IPS-NIHi7 (cell line): ENCODE data around the gene CHDH.
A peak's percentile ranks its signal among the peaks of the same experiment; 100 is the strongest.

Source experiments
- DNase-seq: peaks from one replicate; pipeline ENCODE4 v3.0.0; 2012; ENCODE audit warnings: mixed read lengths; ENCODE audit errors: extremely low spot score

Gene CHDH

DNA sequence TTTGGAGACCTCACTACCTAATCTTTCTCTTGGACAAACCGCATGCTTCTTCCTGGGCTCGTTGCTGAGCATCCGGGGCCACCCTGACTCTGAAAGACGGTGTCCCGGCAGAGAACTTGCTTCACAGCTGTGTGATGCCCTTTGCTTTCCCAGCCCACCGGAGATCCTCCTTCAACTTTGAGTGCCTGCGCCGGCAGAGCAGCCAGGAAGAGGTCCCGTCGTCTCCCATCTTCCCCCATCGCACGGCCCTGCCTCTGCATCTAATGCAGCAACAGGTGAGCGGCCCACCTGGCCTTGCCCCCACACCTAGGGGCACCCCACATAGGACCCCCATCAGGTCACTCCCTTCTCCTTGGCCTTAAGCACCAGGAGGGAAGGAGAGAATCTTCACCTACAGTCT is 37.7 kb downstream of the CHDH start:
- DNase-seq = no peak

DNA sequence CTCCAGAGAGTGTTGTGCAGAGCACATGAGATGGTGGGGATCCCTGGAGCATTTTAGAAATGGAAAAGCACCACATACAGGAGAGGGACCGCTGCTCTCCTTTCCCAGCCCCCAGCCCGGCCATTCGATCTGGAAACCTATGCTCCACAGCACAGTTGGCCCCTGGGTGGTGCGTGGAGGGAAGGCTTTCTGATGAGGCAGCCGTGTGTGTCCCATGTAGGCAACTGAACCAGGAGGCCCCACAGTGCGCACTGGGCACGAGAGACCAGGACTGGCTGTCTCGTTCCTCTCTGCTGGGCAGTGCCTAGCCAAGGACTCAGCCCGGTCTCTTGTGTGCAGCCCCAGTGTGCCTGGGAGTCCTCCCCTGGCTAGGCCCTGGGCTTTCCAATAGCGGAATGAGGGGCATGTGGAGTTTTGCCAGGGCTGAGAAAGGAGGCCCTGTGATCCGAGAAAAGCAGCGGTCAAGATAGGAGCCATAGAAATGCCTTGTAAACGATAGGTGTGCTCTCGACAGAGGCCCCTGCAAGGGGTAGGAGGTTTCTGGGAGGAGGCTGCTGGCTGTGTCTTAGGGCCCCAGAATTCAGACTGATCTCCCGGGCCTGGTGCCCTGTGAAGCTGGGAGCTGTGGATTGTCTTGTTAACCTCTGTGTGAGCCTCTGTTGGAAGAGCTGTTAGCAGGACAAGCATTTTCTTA is 39.0 kb downstream of the CHDH start:
- no peak for DNase-seq

GRCh38 chr3:53806182-53807116 is 39.8 kb downstream of the CHDH start:
- no peak for DNase-seq

- no peak for DNase-seq
These were observed 40.6 kb downstream of the CHDH start for GRCh38 chr3:53805463-53806159.

GRCh38 chr3:53804697-53805462 is 41.3 kb downstream of the CHDH start:
- peak; percentile 63 for DNase-seq

GRCh38 chr3:53803816-53804695 is 42.2 kb downstream of the CHDH start:
- DNase-seq = no peak

DNA sequence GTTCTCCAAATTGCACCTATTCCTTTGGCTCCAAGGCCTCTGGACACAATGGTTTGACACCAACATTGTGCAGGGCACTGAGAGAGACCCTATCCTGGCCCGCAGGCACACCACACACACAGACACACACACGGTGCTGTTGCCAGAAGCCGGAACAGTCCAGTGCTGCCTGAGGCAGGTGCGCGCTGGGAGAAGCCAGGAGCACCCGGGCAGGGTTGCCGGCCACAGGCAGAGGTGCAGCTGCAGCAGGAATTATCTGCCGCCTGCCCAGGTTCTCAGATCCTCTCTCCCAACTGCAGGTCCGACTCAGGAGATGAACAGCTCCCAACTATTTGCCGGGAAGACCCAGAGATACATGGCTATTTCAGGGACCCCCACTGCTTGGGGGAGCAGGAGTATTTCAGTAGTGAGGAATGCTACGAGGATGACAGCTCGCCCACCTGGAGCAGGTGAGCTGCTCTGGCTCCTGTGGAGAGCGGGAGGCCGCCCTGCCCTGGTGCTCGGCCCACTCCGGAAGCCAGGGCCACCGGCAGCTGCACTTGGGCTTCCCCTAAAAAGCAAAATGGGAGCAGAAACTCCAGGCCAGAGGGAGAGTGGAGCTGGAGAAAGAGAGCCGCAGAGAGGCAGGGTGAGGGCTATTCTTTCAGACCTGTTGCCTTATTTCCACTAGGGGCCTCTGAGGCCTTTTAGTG is 42.9 kb downstream of the CHDH start:
- no peak for DNase-seq

DNA sequence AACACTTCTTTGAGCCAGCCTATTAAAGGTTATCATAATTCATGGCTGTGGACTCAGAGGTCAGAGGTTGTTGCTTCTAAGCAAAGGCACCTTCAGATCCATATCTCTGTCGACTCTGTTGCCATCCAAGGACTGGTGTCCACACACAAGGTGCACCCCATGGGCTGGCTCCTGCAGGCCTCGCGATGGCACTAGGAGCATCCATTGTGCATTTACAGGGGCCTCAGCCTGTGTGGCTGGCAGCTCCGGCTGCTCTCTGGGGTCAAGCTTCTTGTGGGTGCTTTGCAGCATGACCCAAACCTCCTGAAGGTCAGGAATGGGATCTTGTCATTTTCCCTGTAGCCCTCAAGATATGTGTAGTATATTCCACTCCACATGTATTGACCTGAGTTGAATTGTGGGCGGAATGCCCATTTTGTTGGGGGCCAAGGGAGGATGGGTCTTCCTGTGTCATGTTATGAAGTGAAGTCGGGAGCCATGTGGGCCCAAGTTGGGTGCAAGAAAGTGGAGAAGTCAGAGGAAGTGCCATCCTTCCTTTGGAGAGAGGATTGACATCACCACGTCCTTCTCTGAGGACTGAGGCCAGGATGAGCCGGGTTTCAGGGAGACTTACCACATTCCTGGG is 43.9 kb downstream of the CHDH start:
- DNase-seq = no peak

DNA sequence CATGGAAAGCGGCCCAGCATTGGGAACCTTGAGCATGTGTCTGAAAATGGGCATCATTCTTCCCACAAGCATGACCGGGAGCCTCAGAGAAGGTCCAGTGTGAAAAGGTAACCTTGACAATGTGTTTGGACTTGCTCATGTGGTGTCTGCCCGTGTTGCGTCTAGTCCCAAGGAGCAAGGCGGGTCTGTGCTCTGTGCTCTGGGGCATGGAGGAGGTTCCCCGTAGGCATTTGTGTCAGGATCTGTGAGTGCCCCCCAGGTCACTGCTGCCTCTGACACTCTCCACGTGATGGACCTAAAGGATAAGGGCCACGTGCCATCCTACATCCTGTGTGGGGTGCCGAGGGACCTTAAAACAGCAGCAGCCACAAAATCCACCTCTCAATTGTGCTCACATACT is 44.9 kb downstream of the CHDH start:
- no peak for DNase-seq

GRCh38 chr3:53800041-53800906 is 45.9 kb downstream of the CHDH start:
- DNase-seq = no peak

DNA sequence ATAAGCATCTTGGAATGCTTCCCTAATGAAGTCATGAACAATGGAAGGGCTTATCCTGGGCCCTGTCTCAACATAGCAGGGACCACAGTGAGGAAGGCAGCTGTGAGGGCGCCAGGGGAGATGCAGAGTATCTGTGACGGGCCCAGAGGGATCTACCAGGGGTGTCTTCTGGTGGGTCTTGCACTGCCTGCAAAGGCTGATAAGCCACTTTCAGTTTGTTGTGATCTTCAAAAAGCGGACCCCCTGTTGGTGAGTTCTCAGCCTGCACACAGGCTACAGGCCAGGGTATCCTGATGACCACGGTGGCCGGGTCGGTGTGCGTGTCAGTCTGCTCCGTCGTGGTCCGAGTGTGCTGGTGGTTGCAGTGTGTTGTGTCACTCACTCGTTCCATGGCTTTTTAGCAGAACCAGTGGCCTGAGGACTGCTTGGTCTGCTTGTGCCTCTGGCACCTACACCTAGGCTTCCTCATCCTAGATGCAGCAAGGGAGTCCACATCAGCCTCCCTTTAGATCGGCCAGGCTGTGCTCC is 46.8 kb downstream of the CHDH start:
- no peak for DNase-seq

DNA sequence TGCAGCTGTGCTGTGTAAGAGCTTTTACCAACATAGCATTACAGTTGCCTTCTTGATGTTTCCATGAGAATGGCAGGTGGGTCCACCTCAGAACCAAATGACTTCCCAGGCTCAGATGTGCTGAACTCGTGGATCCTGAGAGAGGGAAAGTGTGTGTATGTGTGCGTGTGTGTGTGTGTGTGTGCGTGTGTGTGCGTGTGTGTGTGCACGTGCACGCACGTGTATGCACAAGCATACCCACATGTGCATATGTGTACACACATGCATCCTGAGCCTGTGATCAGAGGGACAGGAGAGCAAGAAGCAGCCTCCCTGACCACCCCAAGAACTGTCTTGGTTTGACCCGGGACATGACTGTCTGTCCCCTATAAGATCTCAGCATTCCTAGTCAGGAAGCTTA is 48.1 kb downstream of the CHDH start:
- no peak for DNase-seq

DNA sequence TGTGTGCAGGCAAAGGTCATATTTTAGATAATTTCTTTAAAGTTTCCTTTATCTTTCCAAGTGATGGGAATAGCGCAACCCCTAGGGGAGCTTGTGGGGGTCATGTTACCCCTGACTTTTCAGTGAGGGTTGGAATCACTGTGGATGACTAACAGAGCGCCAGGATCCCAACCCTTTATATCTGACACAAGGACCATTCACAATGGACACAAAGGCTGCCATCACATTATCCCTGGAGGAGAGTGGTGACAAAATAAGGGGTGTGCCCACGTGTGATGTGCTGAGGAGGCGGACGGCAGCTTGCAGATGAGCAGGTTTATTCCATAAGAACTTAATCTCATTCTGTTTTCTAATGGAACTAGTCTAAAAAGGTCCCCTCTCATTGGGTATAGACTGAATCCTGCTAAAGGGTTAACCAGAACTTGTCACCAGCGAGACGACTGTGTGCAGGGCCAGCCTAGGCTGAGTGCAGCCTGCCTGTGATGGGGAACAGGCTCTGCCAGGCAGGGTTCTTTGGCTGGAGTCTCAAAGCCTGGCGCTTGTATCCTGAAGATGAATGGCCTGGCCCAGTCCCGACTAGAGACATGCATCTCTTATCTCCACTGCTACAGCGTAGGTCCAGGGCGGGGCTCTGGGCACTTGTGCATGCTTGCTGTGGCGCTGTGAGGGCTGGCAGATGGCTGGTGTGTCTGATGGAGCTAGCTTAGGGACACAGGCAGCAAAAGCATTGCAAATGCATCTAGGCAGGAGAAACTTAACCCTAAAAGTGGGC is 50.2 kb downstream of the CHDH start:
- no peak for DNase-seq

DNA sequence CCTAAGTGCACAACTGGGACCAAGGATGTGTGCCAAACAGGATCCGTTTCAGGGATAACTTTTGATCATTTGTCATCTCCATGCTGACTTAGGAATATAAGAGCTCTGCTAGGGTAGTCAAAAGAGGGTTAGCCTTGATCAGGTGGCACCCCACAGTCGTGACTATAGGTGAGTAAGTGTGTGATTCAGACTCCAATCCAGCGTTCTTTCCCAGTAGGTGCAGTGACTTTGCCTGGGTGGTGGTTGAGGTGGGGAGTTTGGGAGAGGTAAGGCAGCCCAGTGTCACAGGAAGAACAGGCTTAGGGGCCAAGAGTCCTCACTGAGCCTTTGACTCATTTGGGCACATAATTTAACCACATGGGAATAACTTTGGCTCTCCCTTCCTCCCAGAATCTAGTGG is 51.0 kb downstream of the CHDH start:
- no peak for DNase-seq

DNA sequence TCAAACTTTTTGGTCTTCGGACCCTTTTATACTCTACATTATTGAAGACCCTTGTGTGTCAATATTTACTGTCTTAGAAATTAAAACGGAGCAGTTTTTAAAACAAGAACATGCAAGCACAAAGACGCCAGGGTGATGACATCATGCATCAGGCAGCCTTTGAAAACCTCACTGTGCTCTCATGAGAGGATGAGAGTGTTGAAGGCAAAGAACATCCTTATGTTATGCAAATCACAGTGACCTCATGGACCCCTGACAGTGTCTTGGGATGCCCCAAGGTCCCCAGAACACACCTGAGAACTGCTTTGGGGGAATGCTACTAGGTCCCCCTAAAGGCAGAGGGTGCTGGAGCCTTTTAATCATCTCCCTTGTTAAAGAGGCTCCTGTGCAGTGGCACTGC is 51.6 kb downstream of the CHDH start:
- DNase-seq = peak; percentile 26

- no peak for DNase-seq
These were observed 53.4 kb downstream of the CHDH start for GRCh38 chr3:53792866-53793265.

GRCh38 chr3:53791317-53791716 is 54.9 kb downstream of the CHDH start:
- no peak for DNase-seq

DNA sequence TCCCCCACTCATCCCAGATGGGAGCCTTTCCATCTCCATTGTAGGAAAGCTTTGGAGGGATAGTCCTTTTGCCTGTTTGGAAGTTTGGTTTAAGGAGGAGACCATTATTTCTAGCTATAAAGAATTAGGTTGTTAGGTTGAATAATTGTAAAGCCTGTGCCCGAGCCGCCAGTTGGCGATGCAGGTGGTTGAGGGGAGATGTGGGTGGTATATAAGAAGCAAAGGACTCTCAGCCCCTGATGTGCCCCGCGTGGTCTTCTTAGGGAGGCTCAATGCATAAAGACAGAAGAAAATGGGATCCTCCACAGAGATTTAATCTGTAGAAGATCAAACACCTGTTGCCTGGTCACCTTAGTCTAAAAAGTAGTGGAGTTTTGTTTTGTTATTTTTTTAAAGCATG is 55.7 kb downstream of the CHDH start:
- no peak for DNase-seq
